ENCODE results near the gene GATD1. TPM values are rescaled to one million over a fixed set of nuclear protein-coding genes. Genes with fewer than 3 reads are reported as not detected.
A peak's percentile ranks its signal among the peaks of the same experiment; 100 is the strongest.

The GATD1 gene
- polyA plus RNA-seq, 1 donor from 2014 or later: 146 TPM

- Histone ChIP-seq H3K27ac (ENCODE audit: low read length) (no peak overlapping the region), H3F3A (ENCODE audit: insufficient read depth, low read length, poor library complexity, severe bottlenecking) (no peaks in the 10 kb centered on the region), H3K4me3 (ENCODE audit: low read length) (no peak overlapping the region), H3K9me3 (ENCODE audit: low read length) (no peaks in the 10 kb centered on the region), H3K79me2 (replicated peaks; ENCODE audit: insufficient read depth, low read length) (no peaks in the 10 kb centered on the region), H4K20me1 (ENCODE audit: insufficient read depth) (no peaks in the 10 kb centered on the region), H3K36me3 (ENCODE audit: insufficient read depth, low read length) (no peaks in the 10 kb centered on the region), H2AFZ (ENCODE audit: low read depth, low read length) (no peak overlapping the region), H3K9ac (ENCODE audit: low read length) (no peak overlapping the region), H3K27me3 (ENCODE audit: insufficient read depth, low read depth, low read length) (peaks cover 55% of the 10 kb centered on the region), H3K4me2 (ENCODE audit: low read length) (no peak overlapping the region), H3K9me2 (ENCODE audit: insufficient read depth, low read length) (no peaks in the 10 kb centered on the region)
- TF ChIP-seq SMC3 (conservative IDR thresholded peaks at IDR 0.05; ENCODE audit: poor library complexity) (peak; percentile 62), POLR2AphosphoS5 (IDR thresholded peaks at IDR 0.05) (no peak), RAD21 (conservative IDR thresholded peaks at IDR 0.05) (peak; percentile 68), TAF1 (IDR thresholded peaks at IDR 0.05; ENCODE audit: low read depth) (no peak), EZH2 (IDR thresholded peaks at IDR 0.05; ENCODE audit: borderline replicate concordance, insufficient read depth, low read length, poor library complexity, severe bottlenecking) (no peak), EP300 (conservative IDR thresholded peaks at IDR 0.05; ENCODE audit: poor library complexity, severe bottlenecking) (no peak), MXI1 (conservative IDR thresholded peaks at IDR 0.05; ENCODE audit: poor library complexity, severe bottlenecking) (no peak), REST (IDR thresholded peaks at IDR 0.05; ENCODE audit: borderline replicate concordance) (no peak), CTCF (IDR thresholded peaks at IDR 0.05; ENCODE audit: poor library complexity, severe bottlenecking) (peak; percentile 65)
Measured at GRCh38 chr11:723120-723883, 54.0 kb downstream of the GATD1 start.

DNA sequence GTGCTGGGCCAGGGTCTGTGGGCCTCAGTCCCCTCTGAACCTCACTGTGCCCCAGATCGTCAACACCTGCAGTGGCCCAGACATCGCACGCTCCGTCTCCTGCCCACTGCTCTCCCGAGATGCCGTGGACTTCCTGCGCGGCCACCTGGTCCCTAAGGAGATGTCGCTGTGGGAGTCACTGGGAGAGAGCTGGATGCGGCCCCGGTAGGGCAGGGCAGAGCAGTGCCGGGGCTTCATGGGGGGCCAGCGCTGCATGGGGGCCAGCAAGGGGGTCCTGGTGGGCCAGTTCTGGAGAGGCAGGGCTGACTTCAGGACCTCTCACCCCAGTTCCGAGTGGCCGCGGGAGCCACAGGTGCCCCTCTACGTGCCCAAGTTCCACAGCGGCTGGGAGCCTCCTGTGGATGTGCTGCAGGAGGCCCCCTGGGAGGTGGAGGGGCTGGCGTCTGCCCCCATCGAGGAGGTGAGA lies 54.9 kb downstream of the GATD1 start:
- no peaks in the 10 kb centered on the region for H3K36me3 ChIP-seq (ENCODE audit: insufficient read depth, low read length)
- TF ChIP-seq REST (IDR thresholded peaks at IDR 0.05; ENCODE audit: borderline replicate concordance): no peak
- no peak for TF ChIP-seq SMC3 (conservative IDR thresholded peaks at IDR 0.05; ENCODE audit: poor library complexity)
- no peak for TF ChIP-seq MXI1 (conservative IDR thresholded peaks at IDR 0.05; ENCODE audit: poor library complexity, severe bottlenecking)
- no peak for TF ChIP-seq EP300 (conservative IDR thresholded peaks at IDR 0.05; ENCODE audit: poor library complexity, severe bottlenecking)
- no peak for TF ChIP-seq CTCF (IDR thresholded peaks at IDR 0.05; ENCODE audit: poor library complexity, severe bottlenecking)
- no peak for TF ChIP-seq EZH2 (IDR thresholded peaks at IDR 0.05; ENCODE audit: borderline replicate concordance, insufficient read depth, low read length, poor library complexity, severe bottlenecking)
- no peak for TF ChIP-seq TAF1 (IDR thresholded peaks at IDR 0.05; ENCODE audit: low read depth)
- no peak for TF ChIP-seq POLR2AphosphoS5 (IDR thresholded peaks at IDR 0.05)
- no peak for TF ChIP-seq RAD21 (conservative IDR thresholded peaks at IDR 0.05)

More for the DNA sequence above, 54.9 kb downstream of the GATD1 start:
- Histone ChIP-seq H3F3A (ENCODE audit: insufficient read depth, low read length, poor library complexity, severe bottlenecking) (no peaks in the 10 kb centered on the region), H3K9me2 (ENCODE audit: insufficient read depth, low read length) (no peaks in the 10 kb centered on the region), H3K4me3 (ENCODE audit: low read length) (no peak overlapping the region), H3K79me2 (replicated peaks; ENCODE audit: insufficient read depth, low read length) (no peaks in the 10 kb centered on the region), H3K9ac (ENCODE audit: low read length) (no peak overlapping the region), H3K4me2 (ENCODE audit: low read length) (no peak overlapping the region), H3K9me3 (ENCODE audit: low read length) (no peaks in the 10 kb centered on the region), H2AFZ (ENCODE audit: low read depth, low read length) (no peak overlapping the region), H4K20me1 (ENCODE audit: insufficient read depth) (no peaks in the 10 kb centered on the region), H3K27ac (ENCODE audit: low read length) (no peak overlapping the region), H3K27me3 (ENCODE audit: insufficient read depth, low read depth, low read length) (peaks cover 52% of the 10 kb centered on the region)

Measured in neural cell (in vitro differentiated cells).